Endodermal cell (in vitro differentiated cells): Measurements from ENCODE around the gene APBA2. TPM values are rescaled to one million over a fixed set of nuclear protein-coding genes. Genes with fewer than 3 reads are reported as not detected.

Experiments
- DNase-seq: peaks from one replicate; pipeline ENCODE4 v3.0.0-alpha.2; 2017
- H3K27ac ChIP-seq: 2 replicates; pipeline ENCODE4 v1.5.1; 2013; ENCODE audit warnings: mild to moderate bottlenecking, low read depth, low read length, moderate library complexity
- H3K27me3 ChIP-seq: 2 replicates; pipeline ENCODE4 v1.6.1; 2013; ENCODE audit warnings: mild to moderate bottlenecking, low read length, moderate library complexity; ENCODE audit not compliant: insufficient read depth, control insufficient read depth, poor library complexity, severe bottlenecking
- H3K36me3 ChIP-seq: 2 replicates; pipeline ENCODE4 v1.7.0; 2013; ENCODE audit warnings: mild to moderate bottlenecking, low read length, moderate library complexity; ENCODE audit not compliant: control insufficient read depth, insufficient read depth
- H3K4me1 ChIP-seq: one replicate; pipeline ENCODE4 v1.7.0; 2013; ENCODE audit warnings: low read length; ENCODE audit not compliant: control insufficient read depth, insufficient read depth
- H3K4me3 ChIP-seq: 2 replicates; pipeline ENCODE4 v1.5.1; 2013; ENCODE audit warnings: mild to moderate bottlenecking, low read length, moderate library complexity
- H3K9ac ChIP-seq: 2 replicates; pipeline ENCODE4 v1.6.1; 2013; ENCODE audit warnings: mild to moderate bottlenecking, low read length, moderate library complexity; ENCODE audit not compliant: poor library complexity, severe bottlenecking; ENCODE audit errors: extremely low read depth
- H3K9me3 ChIP-seq: 2 replicates; pipeline ENCODE4 v1.6.1; 2013; ENCODE audit warnings: mild to moderate bottlenecking, low read length, moderate library complexity; ENCODE audit not compliant: control insufficient read depth
- H3K27ac Mint-ChIP-seq: 2 replicates; pipeline ENCODE4 v1.8.0; 2020; ENCODE audit warnings: mixed read lengths
- H3K27me3 Mint-ChIP-seq: 2 replicates; pipeline ENCODE4 v1.8.0; 2021; ENCODE audit warnings: mild to moderate bottlenecking, mixed read lengths; ENCODE audit not compliant: insufficient read depth
- H3K36me3 Mint-ChIP-seq: 2 replicates; pipeline ENCODE4 v1.8.0; 2020; ENCODE audit warnings: low read depth, mixed read lengths
- H3K4me1 Mint-ChIP-seq: 2 replicates; pipeline ENCODE4 v1.8.0; 2020; ENCODE audit warnings: mixed read lengths
- H3K4me3 Mint-ChIP-seq: 2 replicates; pipeline ENCODE4 v1.8.0; 2020; ENCODE audit warnings: mild to moderate bottlenecking, moderate library complexity, mixed read lengths
- H3K9me3 Mint-ChIP-seq: 2 replicates; pipeline ENCODE4 v1.8.0; 2020; ENCODE audit warnings: mild to moderate bottlenecking, mixed read lengths
- WGBS, 2 experiments: methylation state at CpG; one replicate each; pipeline versions ENCODE4 v1.1.5 to v1.1.7; 2013; ENCODE audit warnings: missing lambda C conversion rate in 2 of 2, mixed read lengths in 1 of 2; ENCODE audit not compliant: insufficient coverage in 1 of 2, insufficient read length in 1 of 2; 5-methylcytosine and 5-hydroxymethylcytosine counted together
- total RNA-seq, 2 donors: library from RNA; stranded (reverse); fragmentation: NEBNext Ultra II Directional in 1 of 2; extraction: Animal tissue kit (Norgen Biotek cat#: 25700) in 1 of 2; gene quantifications; 2 replicates in 1 of 2; 3 replicates in 1 of 2; pipeline ENCODE4 v1.2.1, GENCODE V29; 2021
- TF ChIP-seq, protein P1 (sequence below): fragments of 200-600 bp; sonication (generic); conservative IDR thresholded peaks from 2 replicates; pipeline ENCODE4 v1.5.0; 2021; ENCODE audit warnings: antibody characterized with exemption, mild to moderate bottlenecking

APBA2 gene
- total RNA-seq, 2 donors from 2014 or later: 27.1 to 27.3 TPM

DNA sequence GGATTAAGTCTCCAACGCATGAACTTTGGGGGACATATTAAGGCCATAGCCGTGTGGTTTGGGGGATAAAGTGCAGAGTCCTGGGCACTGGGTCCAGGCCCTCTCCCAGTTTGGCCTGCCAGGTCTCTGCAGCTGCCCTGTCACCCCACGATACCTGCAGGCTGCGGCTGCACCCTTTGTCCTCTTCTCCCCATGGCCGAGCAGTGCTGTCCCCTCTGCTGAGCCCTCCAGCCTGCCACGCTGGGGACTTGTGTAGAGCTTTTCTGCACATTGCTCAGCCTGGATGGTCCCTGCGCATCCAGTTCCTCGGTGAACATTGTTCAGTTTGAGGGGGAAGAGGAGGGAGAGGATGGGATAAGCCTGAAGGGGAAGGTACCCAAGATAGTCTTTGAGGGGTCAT, 167.2 kb downstream of the APBA2 start:
- peaks cover 9% of the 10 kb centered on the region for H3K4me1 Mint-ChIP-seq
- Histone ChIP-seq H3K36me3 (no peaks in the 10 kb centered on the region), H3K9me3 (no peaks in the 10 kb centered on the region), H3K27me3 (no peaks in the 10 kb centered on the region), H3K9ac (no peak overlapping the region), H3K27ac (no peak overlapping the region), H3K4me3 (no peak overlapping the region), H3K4me1 (no peaks in the 10 kb centered on the region)
- 94 to 100% methylated on average over 4 to 8 of the region's 8 CpGs for WGBS, 2 experiments
- TF ChIP-seq, protein P1, sequence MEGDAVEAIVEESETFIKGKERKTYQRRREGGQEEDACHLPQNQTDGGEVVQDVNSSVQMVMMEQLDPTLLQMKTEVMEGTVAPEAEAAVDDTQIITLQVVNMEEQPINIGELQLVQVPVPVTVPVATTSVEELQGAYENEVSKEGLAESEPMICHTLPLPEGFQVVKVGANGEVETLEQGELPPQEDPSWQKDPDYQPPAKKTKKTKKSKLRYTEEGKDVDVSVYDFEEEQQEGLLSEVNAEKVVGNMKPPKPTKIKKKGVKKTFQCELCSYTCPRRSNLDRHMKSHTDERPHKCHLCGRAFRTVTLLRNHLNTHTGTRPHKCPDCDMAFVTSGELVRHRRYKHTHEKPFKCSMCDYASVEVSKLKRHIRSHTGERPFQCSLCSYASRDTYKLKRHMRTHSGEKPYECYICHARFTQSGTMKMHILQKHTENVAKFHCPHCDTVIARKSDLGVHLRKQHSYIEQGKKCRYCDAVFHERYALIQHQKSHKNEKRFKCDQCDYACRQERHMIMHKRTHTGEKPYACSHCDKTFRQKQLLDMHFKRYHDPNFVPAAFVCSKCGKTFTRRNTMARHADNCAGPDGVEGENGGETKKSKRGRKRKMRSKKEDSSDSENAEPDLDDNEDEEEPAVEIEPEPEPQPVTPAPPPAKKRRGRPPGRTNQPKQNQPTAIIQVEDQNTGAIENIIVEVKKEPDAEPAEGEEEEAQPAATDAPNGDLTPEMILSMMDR: no peak
- no peak overlapping the region for H3K27ac Mint-ChIP-seq
- H3K27me3 Mint-ChIP-seq: no peaks in the 10 kb centered on the region
- H3K9me3 Mint-ChIP-seq: peaks cover 15% of the 10 kb centered on the region
- no peak overlapping the region for H3K4me3 Mint-ChIP-seq
- peaks cover 4% of the 10 kb centered on the region for H3K36me3 Mint-ChIP-seq
- no peak for DNase-seq

DNA sequence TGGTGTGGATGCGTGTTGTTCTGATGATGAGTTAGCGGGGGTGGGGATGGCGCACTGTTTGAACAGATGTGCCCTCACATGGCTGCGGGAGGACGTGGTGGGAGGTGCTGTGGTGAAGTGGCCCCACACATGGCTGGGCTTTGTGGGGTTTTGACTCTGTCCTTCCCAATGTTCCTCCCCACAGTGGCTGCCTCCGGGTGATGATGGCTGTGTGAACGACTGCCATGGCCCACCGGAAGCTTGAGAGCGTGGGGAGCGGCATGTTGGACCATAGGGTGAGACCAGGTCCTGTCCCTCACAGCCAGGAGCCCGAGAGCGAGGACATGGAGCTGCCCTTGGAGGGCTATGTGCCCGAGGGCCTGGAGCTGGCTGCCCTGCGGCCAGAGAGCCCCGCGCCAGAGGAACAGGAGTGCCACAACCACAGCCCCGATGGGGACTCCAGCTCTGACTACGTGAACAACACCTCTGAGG, 167.9 kb downstream of the APBA2 start:
- no peak overlapping the region for H3K27ac Mint-ChIP-seq
- no peak overlapping the region for H3K4me3 ChIP-seq
- H3K9me3 ChIP-seq: no peaks in the 10 kb centered on the region
- no peaks in the 10 kb centered on the region for H3K27me3 ChIP-seq
- TF ChIP-seq, protein P1: no peak
- H3K36me3 ChIP-seq: no peaks in the 10 kb centered on the region
- H3K9ac ChIP-seq: no peak overlapping the region
- DNase-seq: no peak
- no peak overlapping the region for H3K27ac ChIP-seq
- H3K36me3 Mint-ChIP-seq: peaks cover 4% of the 10 kb centered on the region
- no peak overlapping the region for H3K4me3 Mint-ChIP-seq
- H3K4me1 ChIP-seq: no peaks in the 10 kb centered on the region
- 93 to 94% methylated on average over 8 to 18 of the region's 18 CpGs for WGBS, 2 experiments
- H3K9me3 Mint-ChIP-seq: peaks cover 19% of the 10 kb centered on the region
- H3K4me1 Mint-ChIP-seq: peaks cover 9% of the 10 kb centered on the region
- no peaks in the 10 kb centered on the region for H3K27me3 Mint-ChIP-seq

DNA sequence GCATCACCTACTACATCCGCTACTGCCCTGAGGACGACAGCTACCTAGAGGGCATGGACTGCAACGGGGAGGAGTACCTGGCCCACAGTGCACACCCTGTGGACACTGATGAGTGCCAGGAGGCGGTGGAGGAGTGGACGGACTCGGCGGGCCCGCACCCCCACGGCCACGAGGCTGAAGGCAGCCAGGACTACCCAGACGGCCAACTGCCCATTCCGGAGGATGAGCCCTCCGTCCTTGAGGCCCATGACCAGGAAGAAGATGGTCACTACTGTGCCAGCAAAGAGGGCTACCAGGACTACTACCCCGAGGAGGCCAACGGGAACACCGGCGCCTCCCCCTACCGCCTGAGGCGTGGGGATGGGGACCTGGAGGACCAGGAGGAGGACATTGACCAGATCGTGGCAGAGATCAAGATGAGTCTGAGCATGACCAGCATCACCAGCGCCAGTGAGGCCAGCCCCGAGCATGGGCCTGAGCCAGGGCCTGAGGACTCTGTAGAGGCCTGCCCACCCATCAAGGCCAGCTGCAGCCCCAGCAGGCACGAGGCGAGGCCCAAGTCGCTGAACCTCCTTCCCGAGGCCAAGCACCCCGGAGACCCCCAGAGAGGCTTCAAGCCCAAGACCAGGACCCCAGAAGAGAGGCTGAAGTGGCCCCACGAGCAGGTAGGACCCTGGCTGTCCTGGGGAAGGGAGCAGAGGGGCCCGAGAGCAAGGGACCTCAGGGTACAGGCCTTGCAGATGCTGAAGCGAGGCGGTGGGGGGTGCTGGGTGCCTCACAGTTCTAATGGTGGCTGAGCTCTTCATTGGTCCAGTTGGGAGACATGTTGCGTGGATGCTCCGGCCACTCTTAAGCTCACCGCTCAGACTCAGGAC, 168.6 kb downstream of the APBA2 start:
- Mint-ChIP-seq H3K9me3 (peaks cover 24% of the 10 kb centered on the region), H3K27ac (no peak overlapping the region), H3K4me1 (peaks cover 9% of the 10 kb centered on the region), H3K4me3 (no peak overlapping the region), H3K36me3 (peaks cover 6% of the 10 kb centered on the region), H3K27me3 (no peaks in the 10 kb centered on the region)
- H3K27me3 ChIP-seq: no peaks in the 10 kb centered on the region
- H3K36me3 ChIP-seq: no peaks in the 10 kb centered on the region
- 93 to 96% methylated on average over 16 to 34 of the region's 34 CpGs for WGBS, 2 experiments
- TF ChIP-seq, protein P1: no peak
- H3K9ac ChIP-seq: no peak overlapping the region
- H3K4me3 ChIP-seq: no peak overlapping the region
- H3K9me3 ChIP-seq: no peaks in the 10 kb centered on the region
- no peaks in the 10 kb centered on the region for H3K4me1 ChIP-seq
- no peak for DNase-seq
- H3K27ac ChIP-seq: no peak overlapping the region
